Stomach (tissue), 9 donors: ENCODE measurements around the gene SRGAP2B. TPM values are rescaled to one million over a fixed set of nuclear protein-coding genes. Genes with fewer than 3 reads are reported as not detected.
"Not testable (repeated sequence)": the region's sequence is repeated elsewhere in the genome, so short reads cannot be mapped to it uniquely, and the experiment has no call there.

Experiments used
- DNase-seq, 2 donors: peaks; one replicate each; pipeline versions ENCODE4 v3.0.0 to v3.0.0-alpha.2; 2013 to 2019
- H3K27ac ChIP-seq, 5 donors: fragments of 200-600 bp in 4 of 5; sonication (generic) in 4 of 5; one replicate each; pipeline ENCODE4 v1.5.1; 2013 to 2019; ENCODE audit warnings: mild to moderate bottlenecking in 1 of 5, moderate library complexity in 1 of 5
- H3K27me3 ChIP-seq, 3 donors: fragments of 200-600 bp; sonication (generic); one replicate each; pipeline ENCODE4 v1.5.1; 2017 to 2019; ENCODE audit warnings: mixed run types in 1 of 3
- H3K36me3 ChIP-seq, 4 donors: fragments of 200-600 bp; sonication (generic); 1 replicate in 3 of 4; 2 replicates in 1 of 4; pipeline ENCODE4 v1.5.1; 2016 to 2019
- H3K4me1 ChIP-seq, 4 donors: fragments of 200-600 bp; sonication (generic); one replicate each; pipeline ENCODE4 v1.5.1; 2016 to 2019
- H3K4me3 ChIP-seq, 4 donors: fragments of 200-600 bp; sonication (generic) in 3 of 4; one replicate each; pipeline ENCODE4 v1.5.1; 2016 to 2019; ENCODE audit warnings: mild to moderate bottlenecking in 1 of 4
- H3K9me3 ChIP-seq, 4 donors: fragments of 200-600 bp; sonication (generic); one replicate each; pipeline ENCODE4 v1.5.1; 2016 to 2019
- WGBS, 5 donors: extraction: QIAGEN DNeasy Blood & Tissue Kit in 3 of 5; methylation state at CpG; one replicate each; pipeline versions ENCODE4 v1.1.5 to v1.1.7; 2013 to 2018; 5-methylcytosine and 5-hydroxymethylcytosine counted together
- intact Hi-C: fragments of 100-400 bp; cut with DNase I; formaldehyde crosslinking; loops from one replicate; pipeline ENCODE4 v1.15.1; 2023; ENCODE audit warnings: low total_unique reads
- polyA plus RNA-seq, 3 donors: library from polyadenylated mRNA; stranded (reverse); fragments of 200-250 nt; gene quantifications; one replicate each; pipeline ENCODE4 v1.2.3, GENCODE V29; 2013
- small RNA-seq, 4 donors: library from RNA; depleted of rRNA; stranded (forward); fragments of <200 nt; gene quantifications; one replicate each; pipeline ENCODE3, GENCODE V24; 2016
- total RNA-seq, 5 donors: library from RNA; depleted of rRNA; stranded (reverse); fragments of >200 nt; gene quantifications; one replicate each; pipeline versions ENCODE4 v1.1.0 to v1.2.3, GENCODE V29; 2014 to 2016
- donor health status: healthy with polysubstance abuse.
- donor health status: Bipolar disorder and iron deficiency.
- donor health status: healthy.

Gene SRGAP2B
- total and polyA plus RNA-seq, 8 donors: 1.6 to 18.7 (median 11.0) TPM

DNA sequence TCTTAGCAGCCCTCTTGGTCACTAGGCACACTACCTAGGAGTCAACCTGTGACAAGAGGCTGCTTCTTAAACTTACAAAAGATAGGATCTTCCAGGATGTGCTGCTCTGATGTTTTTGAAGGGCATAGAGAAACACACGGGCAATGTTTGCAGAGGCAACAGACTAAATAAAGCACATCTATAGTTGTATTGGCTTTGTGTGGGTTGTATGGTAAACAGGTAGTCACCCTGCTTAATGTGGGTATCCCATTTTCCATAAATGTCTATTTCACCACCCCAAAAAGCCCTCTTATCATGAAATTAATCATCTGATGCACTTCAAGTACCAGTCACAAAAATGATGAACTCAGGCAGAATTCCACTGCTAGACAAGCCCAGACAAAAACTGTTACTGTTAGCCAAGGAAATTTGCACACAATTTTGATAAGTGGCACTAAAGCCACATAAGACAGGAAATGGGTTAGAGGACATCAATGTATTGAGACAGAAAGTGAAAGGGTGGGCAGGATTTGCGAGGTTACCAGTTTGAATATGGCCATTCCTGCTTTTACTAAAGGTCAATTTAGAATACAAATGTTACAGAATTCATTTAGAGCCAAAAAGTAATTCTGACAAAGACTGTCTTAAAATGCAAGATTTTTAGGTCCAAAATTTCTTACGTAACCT is 205.5 kb downstream of the SRGAP2B start:
- no CpG with 5 or more reads among the region's 3 CpGs for WGBS, 5 donors
- DNase-seq, H3K9me3 ChIP-seq, H3K36me3 ChIP-seq, H3K4me3 ChIP-seq, H3K27ac ChIP-seq, intact Hi-C loops, H3K27me3 ChIP-seq, H3K4me1 ChIP-seq: not testable (repeated sequence)

DNA sequence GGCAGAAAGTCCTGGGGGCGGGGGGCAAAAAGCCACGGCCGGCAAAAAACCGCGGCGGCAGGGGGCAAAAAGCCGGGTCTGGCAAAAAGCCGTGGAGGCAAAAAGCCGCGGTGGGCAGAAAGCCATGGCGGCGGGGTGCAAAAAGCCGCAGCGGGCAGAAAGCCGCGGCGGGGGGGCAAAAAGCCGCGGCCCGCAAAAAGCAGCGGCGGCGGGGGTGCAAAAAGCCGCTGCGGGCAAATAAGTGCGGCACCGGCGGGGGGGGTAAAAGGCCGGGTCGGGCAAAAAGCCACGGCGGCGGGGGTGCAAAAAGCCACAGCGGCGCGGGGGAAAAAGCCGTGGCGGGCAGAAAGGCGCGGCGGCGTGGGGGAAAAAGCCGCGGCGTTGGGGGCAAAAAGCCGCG is 212.1 kb downstream of the SRGAP2B start:
- Histone ChIP-seq H3K27me3 (peaks cover 0 to 11% (median 6%) of the 10 kb centered on the region in 3 donors), H3K4me3 (peak overlapping the region in 3 of 4 donors; percentile 56 to 65 (median 60))
- H3K9me3 ChIP-seq, H3K36me3 ChIP-seq, H3K4me1 ChIP-seq, H3K27ac ChIP-seq, intact Hi-C loops: not testable (repeated sequence)
- peak; percentile 6 to 34 for DNase-seq
- WGBS, 5 donors: 0 to 2% (median 1%) methylated on average over 33 to 47 of the region's 47 CpGs; no CpG with 5 or more reads in 1 of the 5 donors

DNA sequence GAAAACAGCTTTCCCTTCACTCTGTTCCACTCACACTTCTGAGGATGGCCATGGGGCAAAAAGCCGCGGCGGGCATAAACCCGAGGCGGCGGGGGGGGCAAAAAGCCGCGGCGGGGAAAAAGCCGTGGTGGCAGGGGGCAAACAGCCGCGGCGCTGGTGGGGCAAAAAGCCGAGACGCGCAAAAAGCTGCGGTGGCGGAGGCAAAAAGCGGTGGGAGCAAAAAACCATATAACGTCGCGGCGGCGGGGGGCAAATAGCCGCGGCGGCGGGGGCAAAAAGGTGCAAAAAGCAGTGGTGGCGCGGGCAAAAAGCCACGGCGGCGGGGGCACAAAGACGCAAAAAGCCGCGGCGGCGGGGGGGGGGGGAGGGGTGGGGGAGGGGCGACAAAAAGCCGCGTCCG is 212.8 kb downstream of the SRGAP2B start:
- WGBS, 5 donors: 0 to 3% (median 1%) methylated on average over 2 to 18 of the region's 42 CpGs; no CpG with 5 or more reads in 2 of the 5 donors
- Histone ChIP-seq H3K4me3 (peak overlapping the region in 1 of 4 donors; percentile 65), H3K27me3 (peaks cover 0 to 11% (median 6%) of the 10 kb centered on the region in 3 donors)
- H3K36me3 ChIP-seq, H3K27ac ChIP-seq, intact Hi-C loops, H3K4me1 ChIP-seq, DNase-seq, H3K9me3 ChIP-seq: not testable (repeated sequence)

DNA sequence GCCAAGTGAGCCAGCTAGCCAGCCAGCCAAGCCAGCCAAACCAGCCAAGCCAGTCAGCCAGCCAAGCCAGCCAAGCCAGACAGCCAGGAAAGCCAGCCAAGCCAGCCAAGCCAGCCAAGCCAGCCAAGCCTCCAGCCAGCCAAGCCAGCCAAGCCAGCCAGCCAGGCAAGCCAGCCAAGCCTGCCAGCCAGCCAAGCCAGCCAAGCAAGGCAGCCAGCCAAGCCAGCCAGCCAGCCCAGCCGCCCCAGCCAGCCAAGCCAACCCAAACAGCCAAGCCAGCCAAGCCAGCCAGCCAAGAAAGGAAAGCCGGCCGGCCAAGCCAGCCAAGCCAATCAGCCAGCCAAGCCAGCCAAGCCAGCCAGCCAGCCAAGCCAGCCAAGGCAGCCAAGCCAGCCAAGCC is 236.5 kb downstream of the SRGAP2B start:
- 37 to 64% (median 55%) methylated on average over 3 of the region's 3 CpGs; no CpG with 5 or more reads in 1 of the 5 donors for WGBS, 5 donors
- DNase-seq, H3K9me3 ChIP-seq, H3K27me3 ChIP-seq, H3K36me3 ChIP-seq, H3K27ac ChIP-seq, H3K4me1 ChIP-seq, H3K4me3 ChIP-seq, intact Hi-C loops: not testable (repeated sequence)

Small RNA genes lying within 50 kb of the gene (small RNA-seq; reads per million reads assigned to genes)
- 0 reads per million in 4 donors for gene AC242498.1

Other genes starting within 250 kb of the SRGAP2B start
- gene FAM72D, start 646 bp upstream of the SRGAP2B start, total RNA-seq: 1 to 10 TPM in 1 of 5 donors, under 1 TPM in 1, not detected in 3; 0.58 to 1.5 TPM
- under 1 TPM in 2 of 3 donors, not detected in 1; 0.68 TPM for gene FAM72D, start 646 bp upstream of the SRGAP2B start, polyA plus RNA-seq
- gene PPIAL4D, start 146.8 kb upstream of the SRGAP2B start, total RNA-seq: not detected
- not detected for gene PPIAL4D, start 146.8 kb upstream of the SRGAP2B start, polyA plus RNA-seq